WTC11 (cell line): Measurements from ENCODE around the gene PIEZO1. TPM values are rescaled to one million over a fixed set of nuclear protein-coding genes. Genes with fewer than 3 reads are reported as not detected.

Experiments
- ATAC-seq: fragments of 200-7000 bp; cut with Tn5 transposase; 2 replicates; pipeline ENCODE4 v1.10.0; 2021; ENCODE audit warnings: mild to moderate bottlenecking, moderate library complexity
- CTCF ChIA-PET: fragments of 300-600 bp; sonication (Branson Sonifier 250); formaldehyde crosslinking; loops from one replicate; lab custom pipeline; 2021; ENCODE audit warnings: antibody characterized with exemption; lab: Charles Lee
- POLR2A ChIA-PET: fragments of 350-600 bp; sonication (Branson Sonifier 250); formaldehyde crosslinking; loops from one replicate; lab custom pipeline; 2021; ENCODE audit warnings: antibody characterized with exemption; lab: Charles Lee
- DNase-seq: peaks from one replicate; pipeline ENCODE4 v3.0.0; 2021; ENCODE audit warnings: low spot score
- H3K27ac Mint-ChIP-seq: 2 replicates; pipeline ENCODE4 v1.8.0; 2021; ENCODE audit warnings: mixed read lengths
- H3K27me3 Mint-ChIP-seq: 2 replicates; pipeline ENCODE4 v1.8.0; 2021; ENCODE audit warnings: low read depth, mild to moderate bottlenecking, moderate library complexity, mixed read lengths
- H3K36me3 Mint-ChIP-seq: 2 replicates; pipeline ENCODE4 v1.8.0; 2021; ENCODE audit warnings: mixed read lengths
- H3K4me1 Mint-ChIP-seq: 2 replicates; pipeline ENCODE4 v1.8.0; 2022; ENCODE audit warnings: mixed read lengths
- H3K4me3 Mint-ChIP-seq: 2 replicates; pipeline ENCODE4 v1.8.0; 2021; ENCODE audit warnings: mild to moderate bottlenecking, moderate library complexity, mixed read lengths
- H3K9me3 Mint-ChIP-seq: 2 replicates; pipeline ENCODE4 v1.8.0; 2021; ENCODE audit warnings: mixed read lengths
- HMGA2 ChIP-seq: fragments of 250-450 bp; sonication (Bioruptor Pico); IDR thresholded peaks from 2 replicates; pipeline ENCODE4 v1.4.0; 2021; ENCODE audit warnings: mild to moderate bottlenecking, moderate library complexity
- IRF2 ChIP-seq: sonication (generic); formaldehyde crosslinking; IDR thresholded peaks from 2 replicates; pipeline ENCODE4 v1.8.0; 2022; ENCODE audit warnings: low read depth, missing genetic modification reagents, borderline replicate concordance
- KAT7 ChIP-seq: sonication (generic); formaldehyde crosslinking; IDR thresholded peaks from 2 replicates; pipeline ENCODE4 v1.8.1; 2023; ENCODE audit warnings: missing genetic modification reagents, mild to moderate bottlenecking, borderline replicate concordance
- NFE2L1 ChIP-seq: sonication (generic); formaldehyde crosslinking; IDR thresholded peaks from 2 replicates; pipeline ENCODE4 v1.8.1; 2023; ENCODE audit warnings: missing genetic modification reagents
- ZNF671 ChIP-seq: fragments of 250-450 bp; sonication (Bioruptor Pico); IDR thresholded peaks from 2 replicates; pipeline ENCODE4 v1.8.0; 2021; ENCODE audit warnings: mild to moderate bottlenecking
- total RNA-seq: library from RNA; stranded (reverse); gene quantifications from 3 replicates; pipeline ENCODE4 v1.2.3, GENCODE V29; 2021
- TF ChIP-seq, protein P1 (sequence below): sonication (generic); formaldehyde crosslinking; IDR thresholded peaks from 2 replicates; pipeline ENCODE4 v1.8.1; 2023; ENCODE audit warnings: mild to moderate bottlenecking, missing genetic modification reagents, borderline replicate concordance
- TF ChIP-seq, protein P2 (sequence below): sonication (generic); formaldehyde crosslinking; IDR thresholded peaks from 2 replicates; pipeline ENCODE4 v1.8.0; 2022; ENCODE audit warnings: missing genetic modification reagents
- TF ChIP-seq, protein P3 (sequence below): sonication (generic); formaldehyde crosslinking; conservative IDR thresholded peaks from 2 replicates; pipeline ENCODE4 v1.8.1; 2023; ENCODE audit warnings: mild to moderate bottlenecking, low read depth, missing genetic modification reagents, moderate library complexity
- TF ChIP-seq, protein P4 (sequence below): sonication (generic); formaldehyde crosslinking; IDR thresholded peaks from 2 replicates; pipeline ENCODE4 v1.8.1; 2023; ENCODE audit warnings: mild to moderate bottlenecking, missing genetic modification reagents, moderate library complexity
- TF ChIP-seq, protein P5 (sequence below): sonication (generic); formaldehyde crosslinking; IDR thresholded peaks from 2 replicates; pipeline ENCODE4 v1.8.0; 2022; ENCODE audit warnings: mild to moderate bottlenecking, missing genetic modification reagents
- TF ChIP-seq, protein P6 (sequence below): sonication (generic); formaldehyde crosslinking; IDR thresholded peaks from 2 replicates; pipeline ENCODE4 v1.8.0; 2022; ENCODE audit warnings: mild to moderate bottlenecking, missing genetic modification reagents
- TF ChIP-seq, protein P7 (sequence below): fragments of 250-450 bp; sonication (Bioruptor Pico); IDR thresholded peaks from 2 replicates; pipeline ENCODE4 v1.9.0; 2021; ENCODE audit warnings: mild to moderate bottlenecking
- TF ChIP-seq, protein P8 (sequence below): sonication (generic); formaldehyde crosslinking; IDR thresholded peaks from 2 replicates; pipeline ENCODE4 v1.8.1; 2023; ENCODE audit warnings: mild to moderate bottlenecking, moderate library complexity, missing genetic modification reagents
- TF ChIP-seq, protein P9 (sequence below): sonication (generic); formaldehyde crosslinking; IDR thresholded peaks from 2 replicates; pipeline ENCODE4 v1.8.0; 2023; ENCODE audit warnings: mild to moderate bottlenecking, missing genetic modification reagents

PIEZO1 gene
- total RNA-seq, 1 experiment from 2014 or later: 71.3 TPM

DNA sequence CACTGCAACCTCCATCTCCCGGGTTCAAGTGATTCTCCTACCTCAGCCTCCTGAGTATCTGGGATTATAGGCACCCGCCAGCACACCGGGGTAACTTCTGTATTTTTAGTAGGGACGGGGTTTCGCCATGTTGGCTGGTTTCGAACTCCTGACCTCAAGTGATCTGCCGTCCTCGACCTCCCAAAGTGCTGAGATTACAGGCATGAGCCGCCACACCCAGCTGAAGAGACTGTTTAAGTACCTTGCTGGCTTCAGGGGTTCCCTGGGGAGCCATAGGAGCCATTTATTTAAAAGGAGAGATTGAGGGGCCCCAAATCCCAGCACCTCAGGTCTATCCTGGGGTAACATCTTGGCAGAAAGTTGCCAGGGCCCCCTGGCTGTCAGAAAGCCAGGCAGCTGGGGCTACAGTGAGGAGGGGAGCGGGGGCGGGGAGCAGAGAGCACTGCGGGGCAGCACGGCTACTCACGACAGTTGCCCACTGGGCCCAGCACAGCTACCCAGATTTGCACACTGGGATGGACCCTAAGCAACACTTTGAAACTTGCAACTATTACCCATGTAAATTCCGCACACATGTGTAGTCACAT is 100.4 kb downstream of the PIEZO1 start (continued):
- TF ChIP-seq, protein P1, sequence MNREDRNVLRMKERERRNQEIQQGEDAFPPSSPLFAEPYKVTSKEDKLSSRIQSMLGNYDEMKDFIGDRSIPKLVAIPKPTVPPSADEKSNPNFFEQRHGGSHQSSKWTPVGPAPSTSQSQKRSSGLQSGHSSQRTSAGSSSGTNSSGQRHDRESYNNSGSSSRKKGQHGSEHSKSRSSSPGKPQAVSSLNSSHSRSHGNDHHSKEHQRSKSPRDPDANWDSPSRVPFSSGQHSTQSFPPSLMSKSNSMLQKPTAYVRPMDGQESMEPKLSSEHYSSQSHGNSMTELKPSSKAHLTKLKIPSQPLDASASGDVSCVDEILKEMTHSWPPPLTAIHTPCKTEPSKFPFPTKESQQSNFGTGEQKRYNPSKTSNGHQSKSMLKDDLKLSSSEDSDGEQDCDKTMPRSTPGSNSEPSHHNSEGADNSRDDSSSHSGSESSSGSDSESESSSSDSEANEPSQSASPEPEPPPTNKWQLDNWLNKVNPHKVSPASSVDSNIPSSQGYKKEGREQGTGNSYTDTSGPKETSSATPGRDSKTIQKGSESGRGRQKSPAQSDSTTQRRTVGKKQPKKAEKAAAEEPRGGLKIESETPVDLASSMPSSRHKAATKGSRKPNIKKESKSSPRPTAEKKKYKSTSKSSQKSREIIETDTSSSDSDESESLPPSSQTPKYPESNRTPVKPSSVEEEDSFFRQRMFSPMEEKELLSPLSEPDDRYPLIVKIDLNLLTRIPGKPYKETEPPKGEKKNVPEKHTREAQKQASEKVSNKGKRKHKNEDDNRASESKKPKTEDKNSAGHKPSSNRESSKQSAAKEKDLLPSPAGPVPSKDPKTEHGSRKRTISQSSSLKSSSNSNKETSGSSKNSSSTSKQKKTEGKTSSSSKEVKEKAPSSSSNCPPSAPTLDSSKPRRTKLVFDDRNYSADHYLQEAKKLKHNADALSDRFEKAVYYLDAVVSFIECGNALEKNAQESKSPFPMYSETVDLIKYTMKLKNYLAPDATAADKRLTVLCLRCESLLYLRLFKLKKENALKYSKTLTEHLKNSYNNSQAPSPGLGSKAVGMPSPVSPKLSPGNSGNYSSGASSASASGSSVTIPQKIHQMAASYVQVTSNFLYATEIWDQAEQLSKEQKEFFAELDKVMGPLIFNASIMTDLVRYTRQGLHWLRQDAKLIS (CRISPR knock-in tag): no peak
- TF ChIP-seq, protein P2, sequence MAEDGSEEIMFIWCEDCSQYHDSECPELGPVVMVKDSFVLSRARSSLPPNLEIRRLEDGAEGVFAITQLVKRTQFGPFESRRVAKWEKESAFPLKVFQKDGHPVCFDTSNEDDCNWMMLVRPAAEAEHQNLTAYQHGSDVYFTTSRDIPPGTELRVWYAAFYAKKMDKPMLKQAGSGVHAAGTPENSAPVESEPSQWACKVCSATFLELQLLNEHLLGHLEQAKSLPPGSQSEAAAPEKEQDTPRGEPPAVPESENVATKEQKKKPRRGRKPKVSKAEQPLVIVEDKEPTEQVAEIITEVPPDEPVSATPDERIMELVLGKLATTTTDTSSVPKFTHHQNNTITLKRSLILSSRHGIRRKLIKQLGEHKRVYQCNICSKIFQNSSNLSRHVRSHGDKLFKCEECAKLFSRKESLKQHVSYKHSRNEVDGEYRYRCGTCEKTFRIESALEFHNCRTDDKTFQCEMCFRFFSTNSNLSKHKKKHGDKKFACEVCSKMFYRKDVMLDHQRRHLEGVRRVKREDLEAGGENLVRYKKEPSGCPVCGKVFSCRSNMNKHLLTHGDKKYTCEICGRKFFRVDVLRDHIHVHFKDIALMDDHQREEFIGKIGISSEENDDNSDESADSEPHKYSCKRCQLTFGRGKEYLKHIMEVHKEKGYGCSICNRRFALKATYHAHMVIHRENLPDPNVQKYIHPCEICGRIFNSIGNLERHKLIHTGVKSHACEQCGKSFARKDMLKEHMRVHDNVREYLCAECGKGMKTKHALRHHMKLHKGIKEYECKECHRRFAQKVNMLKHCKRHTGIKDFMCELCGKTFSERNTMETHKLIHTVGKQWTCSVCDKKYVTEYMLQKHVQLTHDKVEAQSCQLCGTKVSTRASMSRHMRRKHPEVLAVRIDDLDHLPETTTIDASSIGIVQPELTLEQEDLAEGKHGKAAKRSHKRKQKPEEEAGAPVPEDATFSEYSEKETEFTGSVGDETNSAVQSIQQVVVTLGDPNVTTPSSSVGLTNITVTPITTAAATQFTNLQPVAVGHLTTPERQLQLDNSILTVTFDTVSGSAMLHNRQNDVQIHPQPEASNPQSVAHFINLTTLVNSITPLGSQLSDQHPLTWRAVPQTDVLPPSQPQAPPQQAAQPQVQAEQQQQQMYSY (CRISPR knock-in tag): no peak
- TF ChIP-seq KAT7 (CRISPR knock-in tag) (no peak), HMGA2 (no peak), IRF2 (CRISPR knock-in tag) (no peak)
- TF ChIP-seq, protein P3, sequence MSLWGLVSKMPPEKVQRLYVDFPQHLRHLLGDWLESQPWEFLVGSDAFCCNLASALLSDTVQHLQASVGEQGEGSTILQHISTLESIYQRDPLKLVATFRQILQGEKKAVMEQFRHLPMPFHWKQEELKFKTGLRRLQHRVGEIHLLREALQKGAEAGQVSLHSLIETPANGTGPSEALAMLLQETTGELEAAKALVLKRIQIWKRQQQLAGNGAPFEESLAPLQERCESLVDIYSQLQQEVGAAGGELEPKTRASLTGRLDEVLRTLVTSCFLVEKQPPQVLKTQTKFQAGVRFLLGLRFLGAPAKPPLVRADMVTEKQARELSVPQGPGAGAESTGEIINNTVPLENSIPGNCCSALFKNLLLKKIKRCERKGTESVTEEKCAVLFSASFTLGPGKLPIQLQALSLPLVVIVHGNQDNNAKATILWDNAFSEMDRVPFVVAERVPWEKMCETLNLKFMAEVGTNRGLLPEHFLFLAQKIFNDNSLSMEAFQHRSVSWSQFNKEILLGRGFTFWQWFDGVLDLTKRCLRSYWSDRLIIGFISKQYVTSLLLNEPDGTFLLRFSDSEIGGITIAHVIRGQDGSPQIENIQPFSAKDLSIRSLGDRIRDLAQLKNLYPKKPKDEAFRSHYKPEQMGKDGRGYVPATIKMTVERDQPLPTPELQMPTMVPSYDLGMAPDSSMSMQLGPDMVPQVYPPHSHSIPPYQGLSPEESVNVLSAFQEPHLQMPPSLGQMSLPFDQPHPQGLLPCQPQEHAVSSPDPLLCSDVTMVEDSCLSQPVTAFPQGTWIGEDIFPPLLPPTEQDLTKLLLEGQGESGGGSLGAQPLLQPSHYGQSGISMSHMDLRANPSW: no peak
- TF ChIP-seq, protein P4, sequence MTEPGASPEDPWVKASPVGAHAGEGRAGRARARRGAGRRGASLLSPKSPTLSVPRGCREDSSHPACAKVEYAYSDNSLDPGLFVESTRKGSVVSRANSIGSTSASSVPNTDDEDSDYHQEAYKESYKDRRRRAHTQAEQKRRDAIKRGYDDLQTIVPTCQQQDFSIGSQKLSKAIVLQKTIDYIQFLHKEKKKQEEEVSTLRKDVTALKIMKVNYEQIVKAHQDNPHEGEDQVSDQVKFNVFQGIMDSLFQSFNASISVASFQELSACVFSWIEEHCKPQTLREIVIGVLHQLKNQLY (CRISPR knock-in tag): no peak
- TF ChIP-seq, protein P5, sequence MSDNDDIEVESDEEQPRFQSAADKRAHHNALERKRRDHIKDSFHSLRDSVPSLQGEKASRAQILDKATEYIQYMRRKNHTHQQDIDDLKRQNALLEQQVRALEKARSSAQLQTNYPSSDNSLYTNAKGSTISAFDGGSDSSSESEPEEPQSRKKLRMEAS: no peak
- TF ChIP-seq, protein P6, sequence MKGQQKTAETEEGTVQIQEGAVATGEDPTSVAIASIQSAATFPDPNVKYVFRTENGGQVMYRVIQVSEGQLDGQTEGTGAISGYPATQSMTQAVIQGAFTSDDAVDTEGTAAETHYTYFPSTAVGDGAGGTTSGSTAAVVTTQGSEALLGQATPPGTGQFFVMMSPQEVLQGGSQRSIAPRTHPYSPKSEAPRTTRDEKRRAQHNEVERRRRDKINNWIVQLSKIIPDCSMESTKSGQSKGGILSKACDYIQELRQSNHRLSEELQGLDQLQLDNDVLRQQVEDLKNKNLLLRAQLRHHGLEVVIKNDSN (CRISPR knock-in tag): no peak

DNA sequence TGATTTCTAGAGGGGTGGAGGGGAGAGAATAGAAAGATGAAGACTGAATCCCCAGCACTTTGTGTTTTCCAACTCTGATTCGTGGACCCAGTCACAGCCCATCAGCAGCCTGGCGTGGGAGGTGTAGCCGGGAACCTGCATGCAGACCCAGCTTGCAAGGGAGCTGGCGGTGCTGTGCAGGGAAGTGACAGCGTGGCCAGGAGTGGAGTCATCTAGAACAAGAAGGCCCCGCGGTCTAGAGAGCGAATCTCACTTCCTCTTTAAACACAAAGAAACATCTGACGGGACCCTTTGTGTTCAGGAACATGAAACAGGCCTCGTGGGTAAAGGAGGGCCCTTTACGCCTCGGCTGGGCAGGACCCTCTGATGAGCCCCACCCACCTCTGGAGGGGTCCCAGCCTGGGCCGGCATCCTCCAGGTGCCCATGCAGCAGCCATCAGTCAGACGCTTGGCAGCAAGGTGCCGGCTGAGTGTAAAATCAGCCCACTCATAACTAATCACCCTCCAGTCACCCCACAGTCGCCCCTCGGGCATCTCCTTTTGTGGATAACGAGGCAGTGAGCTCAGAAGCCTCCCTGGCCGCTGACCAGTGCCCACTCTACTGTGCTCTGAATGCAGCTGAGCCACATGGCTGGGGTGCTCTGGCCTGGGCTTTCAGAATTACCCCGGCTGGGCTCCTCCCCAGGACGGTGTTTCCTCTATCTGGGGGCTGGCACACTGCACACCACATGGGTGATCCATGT is 103.1 kb downstream of the PIEZO1 start:
- peaks cover 2% of the 10 kb centered on the region; the same call in 1 of the 2 replicates for H3K36me3 Mint-ChIP-seq
- H3K4me3 Mint-ChIP-seq: no peak overlapping the region
- no peak for DNase-seq
- no peaks in the 10 kb centered on the region for H3K9me3 Mint-ChIP-seq
- H3K4me1 Mint-ChIP-seq: peaks cover 9% of the 10 kb centered on the region
- peaks cover 3% of the 10 kb centered on the region for H3K27me3 Mint-ChIP-seq
- ATAC-seq: no peak
- CTCF ChIA-PET: interaction anchor here (0.7 to 2.5 kb wide), 8 partner anchors 9 to 485 kb away, joined by 3 to 23 read pairs (median 4); no protein-coding TSS in a partner anchor
- no peak overlapping the region for H3K27ac Mint-ChIP-seq
- POLR2A ChIA-PET: no interaction called here
- TF ChIP-seq, protein P7, sequence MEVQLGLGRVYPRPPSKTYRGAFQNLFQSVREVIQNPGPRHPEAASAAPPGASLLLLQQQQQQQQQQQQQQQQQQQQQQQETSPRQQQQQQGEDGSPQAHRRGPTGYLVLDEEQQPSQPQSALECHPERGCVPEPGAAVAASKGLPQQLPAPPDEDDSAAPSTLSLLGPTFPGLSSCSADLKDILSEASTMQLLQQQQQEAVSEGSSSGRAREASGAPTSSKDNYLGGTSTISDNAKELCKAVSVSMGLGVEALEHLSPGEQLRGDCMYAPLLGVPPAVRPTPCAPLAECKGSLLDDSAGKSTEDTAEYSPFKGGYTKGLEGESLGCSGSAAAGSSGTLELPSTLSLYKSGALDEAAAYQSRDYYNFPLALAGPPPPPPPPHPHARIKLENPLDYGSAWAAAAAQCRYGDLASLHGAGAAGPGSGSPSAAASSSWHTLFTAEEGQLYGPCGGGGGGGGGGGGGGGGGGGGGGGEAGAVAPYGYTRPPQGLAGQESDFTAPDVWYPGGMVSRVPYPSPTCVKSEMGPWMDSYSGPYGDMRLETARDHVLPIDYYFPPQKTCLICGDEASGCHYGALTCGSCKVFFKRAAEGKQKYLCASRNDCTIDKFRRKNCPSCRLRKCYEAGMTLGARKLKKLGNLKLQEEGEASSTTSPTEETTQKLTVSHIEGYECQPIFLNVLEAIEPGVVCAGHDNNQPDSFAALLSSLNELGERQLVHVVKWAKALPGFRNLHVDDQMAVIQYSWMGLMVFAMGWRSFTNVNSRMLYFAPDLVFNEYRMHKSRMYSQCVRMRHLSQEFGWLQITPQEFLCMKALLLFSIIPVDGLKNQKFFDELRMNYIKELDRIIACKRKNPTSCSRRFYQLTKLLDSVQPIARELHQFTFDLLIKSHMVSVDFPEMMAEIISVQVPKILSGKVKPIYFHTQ (CRISPR knock-in tag): no peak
- no peak for TF ChIP-seq NFE2L1
- no peak for TF ChIP-seq ZNF671 (CRISPR knock-in tag)
- TF ChIP-seq, protein P8, sequence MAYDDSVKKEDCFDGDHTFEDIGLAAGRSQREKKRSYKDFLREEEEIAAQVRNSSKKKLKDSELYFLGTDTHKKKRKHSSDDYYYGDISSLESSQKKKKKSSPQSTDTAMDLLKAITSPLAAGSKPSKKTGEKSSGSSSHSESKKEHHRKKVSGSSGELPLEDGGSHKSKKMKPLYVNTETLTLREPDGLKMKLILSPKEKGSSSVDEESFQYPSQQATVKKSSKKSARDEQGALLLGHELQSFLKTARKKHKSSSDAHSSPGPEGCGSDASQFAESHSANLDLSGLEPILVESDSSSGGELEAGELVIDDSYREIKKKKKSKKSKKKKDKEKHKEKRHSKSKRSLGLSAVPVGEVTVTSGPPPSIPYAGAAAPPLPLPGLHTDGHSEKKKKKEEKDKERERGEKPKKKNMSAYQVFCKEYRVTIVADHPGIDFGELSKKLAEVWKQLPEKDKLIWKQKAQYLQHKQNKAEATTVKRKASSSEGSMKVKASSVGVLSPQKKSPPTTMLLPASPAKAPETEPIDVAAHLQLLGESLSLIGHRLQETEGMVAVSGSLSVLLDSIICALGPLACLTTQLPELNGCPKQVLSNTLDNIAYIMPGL: no peak
- TF ChIP-seq, protein P9, sequence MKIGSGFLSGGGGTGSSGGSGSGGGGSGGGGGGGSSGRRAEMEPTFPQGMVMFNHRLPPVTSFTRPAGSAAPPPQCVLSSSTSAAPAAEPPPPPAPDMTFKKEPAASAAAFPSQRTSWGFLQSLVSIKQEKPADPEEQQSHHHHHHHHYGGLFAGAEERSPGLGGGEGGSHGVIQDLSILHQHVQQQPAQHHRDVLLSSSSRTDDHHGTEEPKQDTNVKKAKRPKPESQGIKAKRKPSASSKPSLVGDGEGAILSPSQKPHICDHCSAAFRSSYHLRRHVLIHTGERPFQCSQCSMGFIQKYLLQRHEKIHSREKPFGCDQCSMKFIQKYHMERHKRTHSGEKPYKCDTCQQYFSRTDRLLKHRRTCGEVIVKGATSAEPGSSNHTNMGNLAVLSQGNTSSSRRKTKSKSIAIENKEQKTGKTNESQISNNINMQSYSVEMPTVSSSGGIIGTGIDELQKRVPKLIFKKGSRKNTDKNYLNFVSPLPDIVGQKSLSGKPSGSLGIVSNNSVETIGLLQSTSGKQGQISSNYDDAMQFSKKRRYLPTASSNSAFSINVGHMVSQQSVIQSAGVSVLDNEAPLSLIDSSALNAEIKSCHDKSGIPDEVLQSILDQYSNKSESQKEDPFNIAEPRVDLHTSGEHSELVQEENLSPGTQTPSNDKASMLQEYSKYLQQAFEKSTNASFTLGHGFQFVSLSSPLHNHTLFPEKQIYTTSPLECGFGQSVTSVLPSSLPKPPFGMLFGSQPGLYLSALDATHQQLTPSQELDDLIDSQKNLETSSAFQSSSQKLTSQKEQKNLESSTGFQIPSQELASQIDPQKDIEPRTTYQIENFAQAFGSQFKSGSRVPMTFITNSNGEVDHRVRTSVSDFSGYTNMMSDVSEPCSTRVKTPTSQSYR (CRISPR knock-in tag): no peak
